Panc1 (cell line): ENCODE data around the gene NSUN2. TPM values are rescaled to one million over a fixed set of nuclear protein-coding genes. Genes with fewer than 3 reads are reported as not detected.
A peak's percentile ranks its signal among the peaks of the same experiment; 100 is the strongest.
"Not testable (repeated sequence)": the region's sequence is repeated elsewhere in the genome, so short reads cannot be mapped to it uniquely, and the experiment has no call there.

ENCODE experiments used
- ATAC-seq: fragments of 200-7000 bp; cut with Tn5 transposase; 2 replicates; pipeline ENCODE4 v1.9.1; 2020; ENCODE audit warnings: mild to moderate bottlenecking, moderate library complexity
- BruUV-seq: library from RNA; stranded (reverse); fragments of 400-500 nt; replicated peaks from 2 replicates; lab custom pipeline; 2021; lab: Mats Ljungman, UMichigan
- CTCF ChIA-PET: fragments of 300-600 bp; sonication (Branson Sonifier 250); formaldehyde crosslinking; loops from one replicate; lab custom pipeline; 2022; ENCODE audit warnings: antibody characterized with exemption; lab: Charles Lee
- POLR2A ChIA-PET: fragments of 300-600 bp; sonication (Branson Sonifier 250); formaldehyde crosslinking; loops from one replicate; lab custom pipeline; 2022; ENCODE audit warnings: antibody characterized with exemption; lab: Charles Lee
- DNase-seq: peaks from one replicate; pipeline ENCODE4 v3.0.0-alpha.2; 2010; ENCODE audit warnings: low read depth, low spot score
- H3K27ac ChIP-seq: 2 replicates; pipeline ENCODE4 v1.5.1; 2011; ENCODE audit warnings: mild to moderate bottlenecking, low read length, inconsistent platforms
- H3K27me3 ChIP-seq: fragments of 200-500 bp; sonication (Bioruptor generic); 2 replicates; pipeline ENCODE4 v1.6.0; 2014; ENCODE audit warnings: low read length, inconsistent platforms; ENCODE audit not compliant: control insufficient read depth, insufficient read depth
- H3K36me3 ChIP-seq: fragments of 200-500 bp; sonication (Bioruptor generic); 2 replicates; pipeline ENCODE4 v1.5.1; 2014; ENCODE audit warnings: inconsistent platforms, mild to moderate bottlenecking, low read length, moderate library complexity; ENCODE audit not compliant: control insufficient read depth, insufficient read depth
- H3K4me1 ChIP-seq: 2 replicates; pipeline ENCODE4 v1.5.1; 2011; ENCODE audit warnings: inconsistent platforms, mild to moderate bottlenecking, low read length, moderate library complexity; ENCODE audit not compliant: control insufficient read depth, insufficient read depth
- H3K4me3 ChIP-seq, 2 experiments: 2 replicates each; pipeline ENCODE4 v1.5.1; 2011 to 2012; ENCODE audit warnings: low read depth in 2 of 2, low read length in 2 of 2, mild to moderate bottlenecking in 2 of 2, inconsistent platforms in 1 of 2, moderate library complexity in 1 of 2
- H3K9me3 ChIP-seq: fragments of 200-500 bp; sonication (Bioruptor generic); 2 replicates; pipeline ENCODE4 v1.5.1; 2014; ENCODE audit warnings: low read depth, mild to moderate bottlenecking, inconsistent platforms, low read length, moderate library complexity; ENCODE audit not compliant: control insufficient read depth, insufficient read depth
- SIN3A ChIP-seq: IDR thresholded peaks from 2 replicates; pipeline ENCODE4 v1.6.1; 2012; ENCODE audit warnings: low read depth, mild to moderate bottlenecking, low read length, moderate library complexity, borderline replicate concordance; ENCODE audit not compliant: insufficient read depth
- in situ Hi-C: cut with HindIII; loops from 2 replicates; pipeline ENCODE4 v1.10.0; 2016; ENCODE audit warnings: low sequenced_read_pairs, low pct_unique_long_range_greater_than_20kb
- intact Hi-C: fragments of 100-400 bp; cut with micrococcal nuclease; formaldehyde crosslinking; loops from one replicate; pipeline ENCODE4 v1.10.0; 2022; ENCODE audit not compliant: unreplicated experiment
- total RNA-seq: library from RNA; stranded (reverse); gene quantifications from one replicate; pipeline ENCODE4 v1.2.1, GENCODE V29; 2021; ENCODE audit not compliant: unreplicated experiment
- TF ChIP-seq, protein P1 (sequence below): fragments of 450-650 bp; IDR thresholded peaks from 2 replicates; pipeline ENCODE4 v1.5.1; 2017; ENCODE audit warnings: mild to moderate bottlenecking
- TF ChIP-seq, protein P2 (sequence below), 2 experiments: IDR thresholded peaks; 2 replicates each; pipeline ENCODE4 v1.6.1; 2011 to 2012; ENCODE audit warnings: low read depth in 2 of 2, control low read depth in 1 of 2, low read length in 1 of 2, mild to moderate bottlenecking in 1 of 2, moderate library complexity in 1 of 2; ENCODE audit not compliant: insufficient read depth in 1 of 2

Gene NSUN2
- total RNA-seq, 1 experiment from 2014 or later = 125 TPM

GRCh38 chr5:6572086-6572824, 60.6 kb downstream of the NSUN2 start:
- TF ChIP-seq SIN3A = no peak
- no TSS peak for BruUV-seq
- Histone ChIP-seq H3K9me3 (no peaks in the 10 kb centered on the region), H3K27ac (no peak overlapping the region), H3K27me3 (peaks cover 5% of the 10 kb centered on the region), H3K4me1 (no peaks in the 10 kb centered on the region; the same call in 1 of the 2 replicates), H3K4me3 (no peak overlapping the region), H3K36me3 (no peaks in the 10 kb centered on the region)
- CTCF ChIA-PET = no interaction called here
- intact Hi-C loops (loop anchor here (10.0 kb wide), 2 partner anchors 197 to 677 kb away; partner anchors contain the start of gene MED10), in situ Hi-C loops (no loop called here)
- DNase-seq (no peak), ATAC-seq (0 out of 2 replicates have a peak, but pooled peaks have one; percentile 23)
- POLR2A ChIA-PET = no interaction called here

GRCh38 chr5:6571607-6572006, 61.2 kb downstream of the NSUN2 start:
- H3K27me3 ChIP-seq, POLR2A ChIA-PET, H3K4me3 ChIP-seq, CTCF ChIA-PET, H3K4me1 ChIP-seq, H3K36me3 ChIP-seq, ATAC-seq, BruUV-seq, in situ Hi-C loops, DNase-seq, H3K9me3 ChIP-seq, H3K27ac ChIP-seq: not testable (repeated sequence)
- intact Hi-C loops = loop anchor here (10.0 kb wide), 2 partner anchors 197 to 677 kb away; partner anchors contain the start of gene MED10

- Histone ChIP-seq H3K9me3 (no peaks in the 10 kb centered on the region), H3K36me3 (no peaks in the 10 kb centered on the region), H3K4me1 (no peaks in the 10 kb centered on the region), H3K4me3 (no peak overlapping the region), H3K27ac (no peak overlapping the region), H3K27me3 (peaks cover 5% of the 10 kb centered on the region; the same call in 1 of the 2 replicates)
- DNase-seq (no peak), ATAC-seq (no peak)
- POLR2A ChIA-PET = no interaction called here
- CTCF ChIA-PET = interaction anchor here (0.5 kb wide), 1 partner anchor 27 kb away, joined by 3 read pairs; no protein-coding TSS in a partner anchor
- TF ChIP-seq SIN3A = no peak
- TF ChIP-seq, protein P1, sequence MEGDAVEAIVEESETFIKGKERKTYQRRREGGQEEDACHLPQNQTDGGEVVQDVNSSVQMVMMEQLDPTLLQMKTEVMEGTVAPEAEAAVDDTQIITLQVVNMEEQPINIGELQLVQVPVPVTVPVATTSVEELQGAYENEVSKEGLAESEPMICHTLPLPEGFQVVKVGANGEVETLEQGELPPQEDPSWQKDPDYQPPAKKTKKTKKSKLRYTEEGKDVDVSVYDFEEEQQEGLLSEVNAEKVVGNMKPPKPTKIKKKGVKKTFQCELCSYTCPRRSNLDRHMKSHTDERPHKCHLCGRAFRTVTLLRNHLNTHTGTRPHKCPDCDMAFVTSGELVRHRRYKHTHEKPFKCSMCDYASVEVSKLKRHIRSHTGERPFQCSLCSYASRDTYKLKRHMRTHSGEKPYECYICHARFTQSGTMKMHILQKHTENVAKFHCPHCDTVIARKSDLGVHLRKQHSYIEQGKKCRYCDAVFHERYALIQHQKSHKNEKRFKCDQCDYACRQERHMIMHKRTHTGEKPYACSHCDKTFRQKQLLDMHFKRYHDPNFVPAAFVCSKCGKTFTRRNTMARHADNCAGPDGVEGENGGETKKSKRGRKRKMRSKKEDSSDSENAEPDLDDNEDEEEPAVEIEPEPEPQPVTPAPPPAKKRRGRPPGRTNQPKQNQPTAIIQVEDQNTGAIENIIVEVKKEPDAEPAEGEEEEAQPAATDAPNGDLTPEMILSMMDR = no peak
- TF ChIP-seq, protein P2, sequence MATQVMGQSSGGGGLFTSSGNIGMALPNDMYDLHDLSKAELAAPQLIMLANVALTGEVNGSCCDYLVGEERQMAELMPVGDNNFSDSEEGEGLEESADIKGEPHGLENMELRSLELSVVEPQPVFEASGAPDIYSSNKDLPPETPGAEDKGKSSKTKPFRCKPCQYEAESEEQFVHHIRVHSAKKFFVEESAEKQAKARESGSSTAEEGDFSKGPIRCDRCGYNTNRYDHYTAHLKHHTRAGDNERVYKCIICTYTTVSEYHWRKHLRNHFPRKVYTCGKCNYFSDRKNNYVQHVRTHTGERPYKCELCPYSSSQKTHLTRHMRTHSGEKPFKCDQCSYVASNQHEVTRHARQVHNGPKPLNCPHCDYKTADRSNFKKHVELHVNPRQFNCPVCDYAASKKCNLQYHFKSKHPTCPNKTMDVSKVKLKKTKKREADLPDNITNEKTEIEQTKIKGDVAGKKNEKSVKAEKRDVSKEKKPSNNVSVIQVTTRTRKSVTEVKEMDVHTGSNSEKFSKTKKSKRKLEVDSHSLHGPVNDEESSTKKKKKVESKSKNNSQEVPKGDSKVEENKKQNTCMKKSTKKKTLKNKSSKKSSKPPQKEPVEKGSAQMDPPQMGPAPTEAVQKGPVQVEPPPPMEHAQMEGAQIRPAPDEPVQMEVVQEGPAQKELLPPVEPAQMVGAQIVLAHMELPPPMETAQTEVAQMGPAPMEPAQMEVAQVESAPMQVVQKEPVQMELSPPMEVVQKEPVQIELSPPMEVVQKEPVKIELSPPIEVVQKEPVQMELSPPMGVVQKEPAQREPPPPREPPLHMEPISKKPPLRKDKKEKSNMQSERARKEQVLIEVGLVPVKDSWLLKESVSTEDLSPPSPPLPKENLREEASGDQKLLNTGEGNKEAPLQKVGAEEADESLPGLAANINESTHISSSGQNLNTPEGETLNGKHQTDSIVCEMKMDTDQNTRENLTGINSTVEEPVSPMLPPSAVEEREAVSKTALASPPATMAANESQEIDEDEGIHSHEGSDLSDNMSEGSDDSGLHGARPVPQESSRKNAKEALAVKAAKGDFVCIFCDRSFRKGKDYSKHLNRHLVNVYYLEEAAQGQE (IDR thresholded peaks at IDR 0.05; ENCODE audit: insufficient read depth in 1 of 2, low read depth in 2 of 2, low read length in 1 of 2) = no peak
- BruUV-seq = no TSS peak
- in situ Hi-C loops (no loop called here), intact Hi-C loops (loop anchor here (10.0 kb wide), 2 partner anchors 196 to 676 kb away; partner anchors contain the start of gene MED10)
Measured at GRCh38 chr5:6570530-6570929, 62.3 kb downstream of the NSUN2 start.
